OCI-M2 (cell line): ENCODE measurements around the gene FGD4.

Source experiments
- DNase-seq: peaks from one replicate; lab custom pipeline; 2025; ENCODE audit not compliant: unreplicated experiment; lab: John Stamatoyannopoulos, UW

The FGD4 gene

DNA sequence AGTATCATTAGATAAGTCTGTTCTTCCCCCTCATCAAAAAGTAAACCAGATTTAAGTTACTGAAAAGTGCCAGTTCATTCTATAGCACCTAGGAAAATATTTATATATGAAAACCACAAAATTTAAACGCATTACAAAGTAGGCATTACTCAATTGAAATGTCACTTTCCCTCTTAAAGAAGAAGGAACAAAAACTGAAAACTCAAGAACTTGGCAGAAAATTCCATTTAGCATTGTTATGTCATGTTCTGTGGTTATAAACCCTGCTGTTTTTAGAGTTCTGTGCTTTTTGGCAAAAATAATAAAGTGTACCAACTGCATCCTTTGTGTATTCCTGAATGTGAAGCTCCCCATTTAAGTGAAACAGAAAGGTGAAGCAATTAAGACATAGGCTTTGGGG lies 3.6 kb downstream of the FGD4 start:
- no peak for DNase-seq

DNA sequence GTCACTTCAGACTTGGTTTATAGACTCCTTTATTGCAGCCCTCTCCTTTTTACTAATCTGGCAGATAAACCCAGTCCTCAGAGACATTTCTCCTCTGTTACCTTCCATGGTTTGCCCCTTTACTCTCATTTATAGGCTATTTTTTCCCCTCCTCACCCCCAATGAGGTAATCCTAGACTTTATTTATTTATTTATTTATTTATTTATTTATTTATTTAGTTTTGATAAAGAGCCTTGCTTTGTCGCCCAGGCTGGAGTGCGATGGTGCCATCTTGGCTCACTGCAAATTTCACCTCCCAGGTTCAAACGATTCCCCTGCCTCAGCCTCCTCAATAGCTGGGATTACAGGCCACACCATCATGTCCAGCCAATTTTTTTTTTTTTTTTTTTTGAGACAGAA lies 8.4 kb downstream of the FGD4 start:
- DNase-seq = no peak

DNA sequence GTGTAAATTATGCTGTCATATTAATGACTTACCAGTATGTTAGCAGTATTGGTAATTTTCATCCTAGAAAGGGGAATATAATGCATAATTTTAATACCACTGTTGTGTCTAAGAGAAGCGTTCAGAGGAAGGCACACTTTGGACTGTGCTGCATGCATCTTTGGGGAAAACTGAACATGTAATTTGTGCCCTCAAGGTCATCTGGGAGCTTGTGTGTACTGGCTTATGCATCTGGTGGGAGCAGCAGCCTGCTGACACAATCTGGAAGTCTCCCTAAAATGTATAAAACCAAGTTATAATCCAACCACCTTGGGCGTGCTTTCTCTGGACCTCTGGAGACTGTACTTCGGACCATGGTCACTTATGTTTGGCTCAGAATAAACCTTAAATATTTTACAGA lies 14.1 kb downstream of the FGD4 start:
- DNase-seq = no peak

DNA sequence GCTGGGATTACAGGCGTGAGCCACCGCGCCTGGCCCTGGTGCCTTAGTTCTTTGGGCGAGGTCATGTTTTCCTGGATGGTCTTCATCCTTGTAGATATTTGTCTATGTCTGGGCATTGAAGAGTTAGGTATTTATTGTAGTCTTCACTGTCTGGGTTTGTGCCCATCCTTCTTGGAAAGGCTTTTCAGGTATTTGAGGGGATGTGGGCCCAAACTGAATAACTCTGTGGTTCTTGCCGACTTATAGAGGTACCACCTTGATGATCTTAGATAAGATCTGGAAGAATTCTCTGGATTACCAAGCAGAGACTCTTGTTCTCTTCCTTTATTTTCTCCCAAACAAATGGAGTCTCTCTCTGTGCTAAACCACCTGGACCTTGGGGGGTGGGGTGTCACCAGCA lies 18.9 kb downstream of the FGD4 start:
- DNase-seq = no peak

DNA sequence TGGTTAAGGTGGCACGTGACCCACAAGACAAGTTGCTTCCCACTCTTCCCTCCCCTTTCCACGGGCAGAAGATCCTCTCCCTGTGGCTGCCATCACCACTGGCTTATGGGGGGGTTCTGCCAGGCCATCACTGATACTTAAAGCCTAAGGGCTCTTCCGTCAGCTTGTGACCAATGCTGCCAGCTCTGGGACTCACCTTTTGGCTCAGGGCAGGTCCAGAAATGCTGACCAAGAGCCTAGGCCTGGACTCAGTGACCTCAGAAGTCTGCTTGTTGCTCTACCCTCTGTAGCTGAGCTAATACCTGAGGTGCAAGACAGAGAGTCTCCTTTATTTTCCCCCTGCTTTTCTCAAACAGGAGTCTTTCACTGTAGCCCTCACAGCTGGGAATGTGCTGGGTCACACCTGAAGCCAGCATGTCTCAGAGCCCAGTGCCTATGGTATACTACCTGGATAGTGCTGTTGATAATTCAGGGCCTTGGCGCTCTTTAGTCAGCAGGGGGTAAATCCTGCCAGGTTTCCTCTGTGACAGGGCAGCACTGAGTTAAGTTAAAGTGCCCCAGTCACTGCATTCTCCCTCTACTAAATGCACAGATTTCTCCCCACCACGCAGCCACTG lies 19.7 kb downstream of the FGD4 start:
- no peak for DNase-seq

DNA sequence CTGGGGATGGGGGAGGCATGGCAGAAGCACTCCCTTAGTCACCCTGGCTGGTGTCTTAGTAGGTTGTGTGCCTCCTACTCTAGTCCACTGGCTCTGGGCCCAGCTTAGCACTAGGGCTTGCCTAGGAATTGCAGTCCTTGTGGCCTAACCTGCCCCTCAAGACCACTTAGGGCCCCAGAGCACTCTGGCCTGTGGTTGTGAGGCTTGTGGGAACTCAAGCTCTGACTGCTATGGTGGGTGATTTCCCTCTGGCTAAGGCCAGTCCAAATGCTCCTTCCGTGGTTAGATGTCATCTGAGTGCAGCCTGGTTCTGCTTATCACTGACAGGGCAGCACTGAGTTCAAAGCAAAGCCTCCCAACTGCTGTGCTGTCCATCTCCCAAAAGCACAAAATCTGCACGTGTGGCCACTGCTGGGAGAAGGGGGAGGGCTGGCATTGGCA lies 20.2 kb downstream of the FGD4 start:
- no peak for DNase-seq

DNA sequence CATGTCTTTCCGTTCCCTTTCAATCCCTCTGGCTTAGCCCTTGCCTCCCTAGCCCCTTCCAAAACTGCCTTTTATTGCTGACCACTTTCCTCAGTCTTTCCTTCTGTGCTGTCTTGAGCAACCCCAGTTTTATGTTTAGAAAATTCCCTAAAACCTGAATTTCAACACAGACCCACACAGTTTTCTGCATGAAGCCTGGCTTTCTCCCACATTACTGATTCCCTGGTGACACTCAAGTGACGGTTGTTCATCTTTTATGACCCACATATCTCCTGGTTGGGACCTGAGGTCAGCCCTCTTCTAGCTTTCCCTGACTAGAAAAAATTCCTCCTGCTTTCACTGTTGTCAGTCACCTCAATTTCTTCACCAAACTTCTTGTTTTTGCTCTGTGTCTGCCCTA lies 21.0 kb downstream of the FGD4 start:
- no peak for DNase-seq

DNA sequence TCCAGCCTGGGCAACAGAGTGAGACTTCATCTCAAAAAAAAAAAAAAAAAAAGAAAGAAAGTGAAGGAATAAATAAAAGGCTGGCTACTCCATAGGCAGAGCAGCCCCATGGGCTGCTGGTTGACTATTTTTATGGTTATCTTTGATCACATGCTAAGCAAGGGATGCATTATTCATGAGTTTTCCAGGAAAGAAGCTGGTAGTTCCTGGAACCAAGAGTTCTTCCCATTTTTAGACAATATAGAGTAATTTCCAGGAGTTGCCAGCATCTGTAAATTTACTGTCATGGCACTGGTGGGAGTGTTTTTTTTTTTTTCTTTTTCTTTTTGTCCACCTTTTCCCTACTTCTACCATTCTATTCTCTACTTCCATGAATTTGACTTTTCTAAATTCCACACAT lies 24.2 kb downstream of the FGD4 start:
- no peak for DNase-seq

DNA sequence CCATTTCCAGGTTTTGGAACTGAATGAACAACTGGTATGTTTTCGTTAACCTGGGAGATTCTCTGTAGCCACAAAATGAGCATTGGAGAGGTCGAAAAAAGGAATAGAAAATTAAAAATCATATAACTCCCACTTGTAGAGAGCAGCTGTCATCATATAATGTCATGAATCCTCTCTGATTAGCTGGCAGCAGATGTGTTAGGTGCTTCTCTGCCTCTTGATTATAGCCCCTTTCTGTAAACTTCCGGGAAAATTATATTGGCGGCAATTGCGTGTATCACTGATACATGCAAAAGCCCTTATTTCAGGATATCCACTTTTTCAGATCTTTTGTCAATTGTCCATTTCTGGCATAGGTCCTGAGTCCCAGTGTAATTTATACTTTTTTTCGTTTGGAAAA lies 31.7 kb downstream of the FGD4 start:
- no peak for DNase-seq

DNA sequence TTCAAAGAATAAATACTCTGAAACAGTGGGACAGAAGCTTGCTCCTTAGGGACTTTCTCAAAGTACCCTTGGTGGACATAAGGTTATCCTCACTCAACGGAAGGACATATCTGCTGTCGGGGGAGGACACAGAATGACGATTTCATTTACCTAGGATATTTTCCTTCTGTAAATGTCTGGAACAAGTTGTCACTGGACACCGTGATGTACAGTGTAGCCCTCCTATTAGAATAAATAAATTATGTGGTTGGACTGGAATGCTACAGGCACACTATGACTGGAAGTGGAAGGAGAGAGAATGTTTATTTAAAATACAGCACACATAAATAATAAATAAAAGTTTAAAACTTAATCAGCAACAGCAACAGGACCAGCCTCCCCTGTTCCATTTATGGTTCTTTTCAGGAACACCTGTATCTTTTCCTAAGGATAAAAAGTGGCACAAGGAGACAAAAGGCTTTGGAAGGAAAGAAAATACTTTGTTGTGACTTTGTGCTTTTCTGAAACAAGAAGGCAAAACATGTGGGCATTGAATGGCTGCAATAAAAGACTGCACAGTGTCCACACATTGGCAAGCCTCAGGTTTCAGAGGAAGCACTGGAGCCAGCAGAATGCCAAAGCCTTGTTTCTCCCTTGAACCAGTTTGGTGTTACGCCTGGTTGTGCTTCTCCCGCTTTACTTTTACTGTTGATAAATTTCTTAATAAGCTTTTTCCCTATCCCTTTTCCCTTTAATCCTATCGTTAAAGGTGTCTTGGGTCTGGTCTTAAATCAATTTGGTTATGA lies 36.8 kb downstream of the FGD4 start:
- no peak for DNase-seq

DNA sequence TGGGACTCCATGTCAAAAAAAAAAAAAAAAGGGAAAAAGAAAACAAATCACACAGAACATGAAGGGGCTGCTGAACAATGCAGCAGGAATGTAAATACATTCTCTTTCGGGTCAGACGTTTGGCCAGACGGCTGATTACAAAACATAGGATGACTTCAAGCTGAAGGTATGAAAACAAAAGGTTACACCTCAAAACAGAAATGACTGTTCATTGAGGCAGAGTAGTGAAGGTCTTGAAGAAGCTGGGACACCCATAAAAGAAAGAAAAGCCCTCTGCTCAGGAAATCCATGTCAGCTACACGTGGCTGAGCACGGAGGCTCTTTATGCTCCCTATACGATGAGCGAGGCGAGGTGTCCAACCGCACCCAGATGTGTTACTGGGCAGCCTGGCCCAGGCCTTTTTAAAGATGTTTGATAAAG lies 37.7 kb downstream of the FGD4 start:
- DNase-seq = no peak

DNA sequence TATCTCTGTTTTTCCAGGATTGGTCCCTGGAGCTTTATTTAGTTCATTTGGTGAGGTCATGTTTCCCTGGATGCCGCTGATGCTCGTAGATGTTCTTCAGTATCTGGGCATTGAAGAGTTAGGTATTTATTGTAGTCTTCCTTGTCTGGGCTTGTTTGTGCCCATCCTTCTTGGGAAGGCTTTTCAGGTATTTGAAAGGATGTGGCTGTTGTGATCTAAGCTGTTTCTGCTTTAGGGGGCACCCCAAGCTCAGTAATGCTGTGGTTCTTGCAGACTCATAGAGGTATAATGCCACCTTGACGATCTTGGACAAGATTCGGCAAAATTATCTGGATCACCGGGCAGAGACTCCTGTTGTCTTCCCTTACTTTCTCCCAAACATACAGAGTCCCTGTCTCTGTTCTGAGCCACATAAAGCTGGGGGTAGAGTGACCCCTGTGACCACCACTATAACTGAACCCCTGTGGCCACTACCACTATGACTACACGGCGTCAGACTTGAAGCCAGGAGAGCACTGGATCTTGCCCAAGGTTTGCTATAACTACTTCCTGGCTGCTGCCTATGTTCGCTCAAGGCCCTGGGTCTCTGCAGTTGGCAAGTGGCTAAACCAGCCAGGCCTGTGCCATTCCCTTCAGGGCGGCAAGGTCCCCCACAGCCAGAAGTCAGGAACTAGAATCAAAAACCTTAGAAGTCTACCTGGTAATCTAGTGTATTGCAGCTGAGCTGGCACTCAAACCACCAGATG lies 40.9 kb downstream of the FGD4 start:
- DNase-seq = no peak

DNA sequence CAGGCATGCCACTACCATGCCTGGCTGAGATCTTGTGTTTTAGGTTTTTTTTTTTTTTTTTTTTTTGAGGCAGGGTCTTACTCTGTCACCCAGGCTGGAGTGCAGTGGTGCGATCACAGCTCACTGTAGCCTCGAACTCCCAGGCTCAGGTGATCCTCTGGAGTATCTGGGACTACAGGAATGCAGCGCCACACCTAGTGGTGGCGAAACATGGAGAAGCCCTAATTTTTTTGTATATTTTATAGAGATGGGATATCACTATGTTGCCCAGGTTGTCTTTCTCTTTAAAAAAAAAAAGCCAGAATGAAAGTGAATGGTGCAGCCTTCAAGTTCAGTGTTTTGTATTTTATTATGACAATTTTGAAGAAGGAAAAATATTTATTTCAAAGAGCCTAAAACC lies 44.1 kb downstream of the FGD4 start:
- no peak for DNase-seq

DNA sequence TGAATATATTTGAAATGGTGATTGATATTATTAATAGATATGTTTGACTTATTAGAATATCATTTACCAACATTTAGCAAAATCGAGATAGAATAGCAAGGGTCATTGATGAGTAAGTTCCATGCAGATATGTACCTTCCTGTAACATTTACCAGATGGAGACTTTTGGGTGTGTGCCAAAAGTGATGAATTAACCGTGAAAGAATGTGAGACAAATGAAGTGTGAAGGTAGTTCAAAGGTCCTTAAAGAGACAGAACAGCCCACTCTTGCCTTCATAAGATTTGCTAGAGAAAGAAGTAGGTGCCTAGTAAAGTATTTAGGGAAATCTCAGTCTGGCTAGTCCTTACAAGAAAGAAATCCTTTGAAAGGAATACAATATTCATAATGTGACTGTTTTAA lies 45.5 kb downstream of the FGD4 start:
- no peak for DNase-seq

DNA sequence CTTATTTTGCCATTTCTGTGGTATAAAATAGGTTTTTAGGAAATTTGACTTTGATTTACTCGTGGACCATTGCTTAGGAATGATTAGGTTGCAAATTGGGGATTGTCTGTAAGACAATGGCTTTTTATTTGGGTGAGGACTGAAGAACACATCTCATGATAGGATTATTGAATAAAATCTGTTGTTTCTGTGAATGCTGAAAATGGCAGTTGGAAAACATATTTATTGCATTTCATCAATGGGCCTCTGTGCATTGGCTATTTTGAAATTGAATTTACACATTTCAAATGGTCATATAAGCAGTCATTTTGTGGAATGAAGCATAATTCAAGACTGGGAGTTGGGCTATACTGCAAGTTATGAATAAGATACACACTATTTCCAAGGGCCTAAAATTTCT lies 46.0 kb downstream of the FGD4 start:
- DNase-seq = no peak

DNA sequence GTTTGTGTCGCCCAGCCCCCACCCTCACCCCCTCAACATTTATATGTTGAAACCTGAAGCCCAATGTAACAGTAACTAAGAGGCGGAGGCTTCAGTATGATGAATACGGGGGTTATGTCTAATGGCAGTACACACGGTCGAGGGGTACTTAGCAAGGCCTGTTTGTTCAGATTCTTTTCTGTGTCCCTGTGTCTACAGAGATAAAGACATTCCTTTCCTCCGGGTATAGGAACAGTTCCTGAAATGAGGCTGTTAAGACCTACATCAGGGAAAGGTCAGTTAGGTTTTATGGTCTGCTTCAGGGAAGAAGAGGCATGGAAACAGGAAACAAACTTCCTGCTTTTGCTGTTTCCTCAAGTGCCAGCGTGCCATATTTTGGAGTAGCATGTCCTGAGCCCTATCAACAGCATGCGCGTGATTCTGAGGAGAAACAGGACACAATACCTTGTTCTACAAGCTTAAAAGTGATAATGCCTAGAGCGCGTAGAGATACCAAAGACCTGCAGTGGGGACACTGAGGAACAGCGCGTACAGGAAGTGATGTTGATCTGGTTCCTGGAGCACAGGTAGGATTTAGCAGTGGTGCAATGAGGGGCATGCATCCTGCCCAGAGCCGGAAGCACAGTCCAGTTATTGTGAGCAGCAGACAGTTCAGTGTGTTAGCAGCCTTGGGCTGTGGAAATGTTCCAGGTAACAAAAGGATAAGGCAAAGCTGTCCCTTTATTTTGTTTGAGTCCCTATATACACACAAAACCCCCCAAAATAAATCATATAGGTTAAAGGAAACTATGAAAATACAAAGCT lies 47.2 kb downstream of the FGD4 start:
- DNase-seq = no peak

DNA sequence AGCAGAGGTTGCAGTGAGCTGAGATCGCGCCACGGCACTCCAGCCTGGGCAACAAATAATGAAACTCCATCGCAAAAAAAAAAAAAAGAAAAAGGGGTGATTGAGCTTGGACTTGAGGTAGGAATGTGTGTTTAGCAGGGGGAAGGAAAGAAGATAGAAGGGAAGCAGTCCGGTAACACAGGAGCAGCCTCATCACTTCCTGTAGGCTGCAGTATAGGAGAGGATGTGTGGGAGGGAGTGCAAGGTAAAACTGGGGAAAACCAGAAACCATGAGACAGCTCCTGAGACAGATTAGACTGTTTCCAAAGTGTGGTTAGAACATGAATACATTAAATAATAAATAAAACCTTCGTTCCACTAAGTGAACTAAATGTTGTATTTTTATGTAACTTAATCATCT lies 49.2 kb downstream of the FGD4 start:
- DNase-seq = no peak

DNA sequence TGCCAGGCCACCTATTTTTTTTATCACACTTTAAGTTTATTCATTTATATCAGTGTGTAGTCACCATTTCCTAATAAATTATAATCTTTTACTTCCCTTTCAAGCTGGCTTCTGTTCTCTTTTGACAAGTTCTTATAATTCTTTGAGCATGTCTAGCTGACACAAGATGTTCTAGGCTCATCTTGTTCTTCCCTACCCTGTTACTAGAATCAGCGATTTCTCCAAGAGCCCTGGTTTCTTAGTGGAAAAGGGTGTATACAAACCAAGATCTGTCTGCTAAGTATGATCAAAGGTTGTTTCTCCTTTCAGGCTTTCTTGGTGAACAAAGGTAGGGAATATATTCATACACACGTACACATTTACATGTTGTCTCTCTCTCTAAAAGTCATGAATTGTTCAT lies 51.0 kb downstream of the FGD4 start:
- DNase-seq = no peak

DNA sequence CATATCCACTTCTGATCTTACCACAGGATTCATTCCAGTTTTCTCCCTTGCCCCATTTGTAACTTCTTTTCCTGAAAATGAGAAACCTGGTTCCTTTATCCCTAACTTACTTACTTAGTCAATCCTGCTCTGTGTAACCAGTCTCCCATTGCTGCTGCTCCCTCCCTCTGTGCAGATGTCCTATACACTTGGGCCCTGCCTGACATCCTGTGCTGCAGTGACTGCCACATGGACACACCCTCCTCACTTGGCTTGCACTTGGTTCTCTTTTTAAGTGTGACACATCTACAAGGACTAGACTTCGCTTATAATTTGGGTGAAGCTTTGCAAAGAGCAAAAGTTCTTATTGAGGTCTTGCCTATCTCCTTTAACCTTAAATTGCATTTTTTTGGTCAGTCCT lies 51.4 kb downstream of the FGD4 start:
- DNase-seq = no peak

DNA sequence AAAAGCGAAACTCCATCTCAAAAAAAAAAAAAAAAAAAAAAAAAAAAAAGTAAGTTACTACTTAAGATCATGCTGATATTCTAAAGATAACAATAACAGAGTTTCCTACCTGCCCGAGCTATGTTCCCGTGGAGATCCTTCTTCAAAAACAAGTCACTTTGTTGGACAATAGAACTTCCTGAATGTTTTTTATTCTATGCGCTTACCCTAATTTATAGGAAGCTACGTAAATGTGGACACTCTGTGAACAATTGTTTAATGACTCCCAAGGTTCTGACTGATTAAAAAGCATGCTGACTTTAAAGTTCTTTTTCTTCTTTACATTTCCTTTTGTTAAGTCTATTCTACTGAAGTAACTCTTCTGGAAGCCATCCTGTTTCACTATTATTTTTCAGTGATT lies 52.5 kb downstream of the FGD4 start:
- DNase-seq = no peak

DNA sequence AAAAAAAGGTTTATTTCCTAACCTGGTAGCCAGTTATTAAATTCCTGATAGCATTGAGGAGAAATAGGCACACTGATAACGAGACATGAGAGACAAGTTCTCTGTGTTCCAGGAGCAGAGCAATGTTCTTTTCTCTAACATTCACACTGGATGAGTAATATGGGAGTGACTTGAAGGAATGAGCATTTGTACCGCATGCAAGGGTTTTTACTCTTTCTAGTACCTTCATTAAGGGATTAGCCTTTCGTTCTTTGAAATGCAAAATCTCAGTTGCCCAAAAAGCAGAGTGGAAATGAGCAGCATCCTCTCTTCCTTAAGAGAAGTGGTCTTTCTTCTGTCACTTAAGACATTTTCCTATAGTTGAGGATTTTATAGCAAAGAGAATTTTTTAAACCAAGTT lies 54.7 kb downstream of the FGD4 start:
- DNase-seq = no peak
